ENCODE measurements around the gene YARS2.
"Not testable (repeated sequence)": the region's sequence is repeated elsewhere in the genome, so short reads cannot be mapped to it uniquely, and the experiment has no call there.

Gene YARS2

GRCh38 chr12:32726286-32726685, 29.4 kb downstream of the YARS2 start:
- CTCF ChIA-PET = no interaction called here
- DNase-seq (ENCODE audit: extremely low spot score) = no peak
- no peak for TF ChIP-seq FOXM1 (IDR thresholded peaks at IDR 0.05; ENCODE audit: borderline replicate concordance)
- POLR2A ChIA-PET = no interaction called here

DNA sequence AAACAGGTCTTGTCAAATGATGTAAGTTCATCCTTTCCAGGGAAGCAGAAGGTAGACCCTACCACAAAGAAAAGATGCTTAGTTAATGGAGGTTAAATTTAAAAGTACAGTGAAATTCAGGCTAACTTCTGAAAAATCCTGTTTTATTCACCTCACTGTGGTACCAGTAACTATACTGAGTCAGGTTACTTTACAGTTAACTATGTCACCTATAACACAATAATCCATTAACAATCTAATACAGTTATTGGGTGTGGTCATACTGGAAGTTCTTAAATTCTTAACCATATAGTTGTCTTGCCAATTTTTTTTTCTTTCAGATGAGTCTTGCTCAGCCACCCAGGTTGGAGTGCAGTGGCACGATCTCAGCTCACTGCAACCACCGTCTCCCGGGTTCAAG, 30.4 kb downstream of the YARS2 start:
- DNase-seq (ENCODE audit: extremely low spot score); CTCF ChIA-PET; POLR2A ChIA-PET: not testable (repeated sequence)

DNA sequence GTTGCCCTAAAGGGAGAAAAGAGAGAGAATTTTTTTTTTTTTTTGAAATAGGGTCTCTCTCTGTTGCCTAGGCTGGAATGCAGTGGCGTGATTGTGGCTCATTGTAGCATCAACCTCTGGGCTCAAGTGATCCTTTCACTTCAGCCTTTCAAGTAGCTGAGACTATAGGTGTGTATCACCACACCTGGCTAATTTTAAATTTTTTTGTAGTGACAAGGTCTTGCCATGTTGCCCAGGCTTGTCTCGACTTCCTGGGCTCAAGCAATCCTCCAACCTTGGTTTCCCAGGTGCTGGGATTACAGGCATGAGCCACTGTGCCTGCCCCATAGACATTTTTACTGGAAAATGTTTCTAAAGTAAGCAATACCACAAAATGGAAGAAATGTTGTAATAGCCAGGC, 36.8 kb downstream of the YARS2 start:
- DNase-seq (ENCODE audit: extremely low spot score) = no peak
- TF ChIP-seq CTBP1 (IDR thresholded peaks at IDR 0.05; ENCODE audit: borderline replicate concordance) = no peak
- CTCF ChIA-PET = no interaction called here
- POLR2A ChIA-PET = no interaction called here

DNA sequence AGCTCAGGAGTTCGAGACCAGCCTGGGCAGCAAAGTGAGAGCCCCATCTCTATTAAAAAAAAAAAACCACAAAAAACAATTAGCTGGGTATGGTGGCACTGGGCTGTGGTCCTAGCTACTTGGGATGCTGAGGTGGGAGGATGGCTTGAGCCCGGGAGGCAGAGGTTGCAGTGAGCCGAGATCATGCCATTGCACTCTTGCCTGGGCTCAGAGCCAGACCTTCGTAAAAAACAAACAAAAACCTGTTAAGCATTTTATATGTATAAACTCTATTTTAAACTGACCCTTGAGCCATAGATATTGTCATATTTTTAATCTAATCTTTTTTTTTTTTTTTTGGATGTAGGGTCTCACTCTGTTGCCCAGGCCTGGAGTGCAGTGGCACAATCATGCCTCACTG, 40.9 kb downstream of the YARS2 start:
- TF ChIP-seq HDGF (IDR thresholded peaks at IDR 0.05; ENCODE audit: borderline replicate concordance) (no peak), CTBP1 (IDR thresholded peaks at IDR 0.05; ENCODE audit: borderline replicate concordance) (no peak), FOXA1 (IDR thresholded peaks at IDR 0.05) (no peak), ELF4 (IDR thresholded peaks at IDR 0.05) (no peak), ZNF384 (IDR thresholded peaks at IDR 0.05) (no peak), TARDBP (IDR thresholded peaks at IDR 0.05) (no peak), BHLHE40 (IDR thresholded peaks at IDR 0.05; ENCODE audit: borderline replicate concordance) (no peak), NFRKB (IDR thresholded peaks at IDR 0.05) (no peak), SUZ12 (IDR thresholded peaks at IDR 0.05) (no peak)
- TF ChIP-seq, protein P1, sequence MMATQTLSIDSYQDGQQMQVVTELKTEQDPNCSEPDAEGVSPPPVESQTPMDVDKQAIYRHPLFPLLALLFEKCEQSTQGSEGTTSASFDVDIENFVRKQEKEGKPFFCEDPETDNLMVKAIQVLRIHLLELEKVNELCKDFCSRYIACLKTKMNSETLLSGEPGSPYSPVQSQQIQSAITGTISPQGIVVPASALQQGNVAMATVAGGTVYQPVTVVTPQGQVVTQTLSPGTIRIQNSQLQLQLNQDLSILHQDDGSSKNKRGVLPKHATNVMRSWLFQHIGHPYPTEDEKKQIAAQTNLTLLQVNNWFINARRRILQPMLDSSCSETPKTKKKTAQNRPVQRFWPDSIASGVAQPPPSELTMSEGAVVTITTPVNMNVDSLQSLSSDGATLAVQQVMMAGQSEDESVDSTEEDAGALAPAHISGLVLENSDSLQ (IDR thresholded peaks at IDR 0.05) = no peak
- CTCF ChIA-PET = interaction anchor here (0.6 kb wide), 1 partner anchor 297 kb away, joined by 4 read pairs; no protein-coding TSS in a partner anchor
- no peak for DNase-seq (ENCODE audit: extremely low spot score)
- POLR2A ChIA-PET = no interaction called here

GRCh38 chr12:32708926-32709325, 46.8 kb downstream of the YARS2 start:
- TF ChIP-seq, protein P1 (IDR thresholded peaks at IDR 0.05) = no peak
- TF ChIP-seq BHLHE40 (IDR thresholded peaks at IDR 0.05; ENCODE audit: borderline replicate concordance) = no peak
- no peak for TF ChIP-seq L3MBTL2 (conservative IDR thresholded peaks at IDR 0.05)
- no peak for TF ChIP-seq ELF4 (IDR thresholded peaks at IDR 0.05)
- TF ChIP-seq HDGF (IDR thresholded peaks at IDR 0.05; ENCODE audit: borderline replicate concordance) = no peak
- no peak for TF ChIP-seq SUZ12 (IDR thresholded peaks at IDR 0.05)
- no peak for TF ChIP-seq SP1 (IDR thresholded peaks at IDR 0.05)
- no peak for TF ChIP-seq FOXK2 (IDR thresholded peaks at IDR 0.05)
- TF ChIP-seq NFRKB (IDR thresholded peaks at IDR 0.05) = no peak
- no peak for TF ChIP-seq CTBP1 (IDR thresholded peaks at IDR 0.05; ENCODE audit: borderline replicate concordance)
- no peak for TF ChIP-seq LEF1 (IDR thresholded peaks at IDR 0.05; ENCODE audit: borderline replicate concordance)
- TF ChIP-seq FOXM1 (IDR thresholded peaks at IDR 0.05; ENCODE audit: borderline replicate concordance) = no peak
- no peak for TF ChIP-seq ARNT (IDR thresholded peaks at IDR 0.05)
- TF ChIP-seq ZNF384 (IDR thresholded peaks at IDR 0.05) = no peak
- no peak for TF ChIP-seq TARDBP (IDR thresholded peaks at IDR 0.05)
- TF ChIP-seq FOXA1 (IDR thresholded peaks at IDR 0.05) = no peak
- ChIA-PET POLR2A (interaction anchor here (0.9 kb wide), 1 partner anchor 47 kb away, joined by 3 read pairs; the partner anchor contains the start of gene YARS2), CTCF (interaction anchor here (0.5 kb wide), 1 partner anchor 197 kb away, joined by 3 read pairs; no protein-coding TSS in a partner anchor)
- no peak for DNase-seq (ENCODE audit: extremely low spot score)

DNA sequence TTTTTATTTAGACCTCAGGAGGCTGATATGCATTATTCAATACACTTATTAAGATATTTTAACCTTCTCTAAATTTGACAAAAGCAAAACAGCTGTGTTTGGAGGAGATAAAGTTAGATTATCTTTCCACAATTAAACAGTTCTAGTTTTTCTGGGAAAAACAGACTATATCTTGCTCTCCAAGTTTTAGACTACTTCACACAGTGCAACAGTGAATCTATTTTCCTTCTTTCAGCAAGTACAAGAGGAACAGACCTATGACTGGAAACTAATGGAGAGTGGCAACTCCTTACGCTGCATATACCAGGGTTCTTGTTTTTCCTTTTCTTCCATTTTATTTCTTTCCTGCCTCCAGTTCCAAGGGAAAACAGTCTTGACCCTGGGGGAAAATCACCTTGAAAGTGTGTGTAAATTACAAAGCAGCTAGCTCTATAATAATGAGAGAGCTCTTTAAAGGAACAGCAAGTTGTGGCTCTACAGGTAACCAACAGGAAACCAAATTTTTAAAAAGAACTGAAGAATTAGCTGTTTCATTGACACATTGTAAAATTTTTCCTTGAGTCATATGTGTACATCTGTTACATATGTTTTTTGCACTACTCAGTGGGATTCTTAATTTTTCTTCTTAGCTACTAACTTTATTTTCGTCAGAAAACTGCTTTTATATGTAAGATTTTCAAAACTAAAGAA, 49.2 kb downstream of the YARS2 start:
- DNase-seq (ENCODE audit: extremely low spot score) = no peak
- no peak for TF ChIP-seq ELF4 (IDR thresholded peaks at IDR 0.05)
- no peak for TF ChIP-seq FOXA1 (IDR thresholded peaks at IDR 0.05)
- no peak for TF ChIP-seq FOXM1 (IDR thresholded peaks at IDR 0.05; ENCODE audit: borderline replicate concordance)
- TF ChIP-seq ARNT (IDR thresholded peaks at IDR 0.05) = no peak
- no peak for TF ChIP-seq SUZ12 (IDR thresholded peaks at IDR 0.05)
- no peak for TF ChIP-seq LEF1 (IDR thresholded peaks at IDR 0.05; ENCODE audit: borderline replicate concordance)
- TF ChIP-seq BHLHE40 (IDR thresholded peaks at IDR 0.05; ENCODE audit: borderline replicate concordance) = no peak
- no peak for TF ChIP-seq SP1 (IDR thresholded peaks at IDR 0.05)
- CTCF ChIA-PET = interaction anchor here (1.2 kb wide), 1 partner anchor 34 kb away, joined by 4 read pairs; no protein-coding TSS in a partner anchor
- POLR2A ChIA-PET = no interaction called here

DNA sequence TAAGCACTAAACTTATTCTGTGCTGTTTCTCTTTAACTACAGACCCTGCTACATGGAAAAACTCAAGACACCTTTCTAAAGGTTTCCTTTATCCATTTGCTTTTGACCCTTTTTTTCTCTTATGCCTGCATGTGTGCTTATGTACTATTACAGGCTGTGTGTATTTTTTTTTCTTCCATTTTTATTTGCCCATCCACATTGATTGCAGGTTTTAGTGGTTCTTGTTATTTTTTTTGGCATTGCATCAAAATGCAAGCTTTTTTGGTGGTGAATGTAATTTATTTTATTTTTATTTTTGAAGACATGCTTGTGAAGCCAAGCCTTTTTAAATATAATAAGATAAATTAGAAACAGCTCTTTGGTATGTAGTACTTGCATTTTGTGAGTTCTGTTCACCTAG, 49.9 kb downstream of the YARS2 start:
- CTCF ChIA-PET = interaction anchor here (1.2 kb wide), 1 partner anchor 34 kb away, joined by 4 read pairs; no protein-coding TSS in a partner anchor
- TF ChIP-seq ELF4 (IDR thresholded peaks at IDR 0.05) (no peak), CTBP1 (IDR thresholded peaks at IDR 0.05; ENCODE audit: borderline replicate concordance) (no peak), HDGF (IDR thresholded peaks at IDR 0.05; ENCODE audit: borderline replicate concordance) (no peak), FOXK2 (IDR thresholded peaks at IDR 0.05) (no peak), L3MBTL2 (conservative IDR thresholded peaks at IDR 0.05) (no peak), ARNT (IDR thresholded peaks at IDR 0.05) (no peak), NFRKB (IDR thresholded peaks at IDR 0.05) (no peak), FOXA1 (IDR thresholded peaks at IDR 0.05) (no peak), BHLHE40 (IDR thresholded peaks at IDR 0.05; ENCODE audit: borderline replicate concordance) (no peak), TARDBP (IDR thresholded peaks at IDR 0.05) (no peak), SP1 (IDR thresholded peaks at IDR 0.05) (no peak)
- TF ChIP-seq, protein P1 (IDR thresholded peaks at IDR 0.05) = no peak
- DNase-seq (ENCODE audit: extremely low spot score) = no peak
- POLR2A ChIA-PET = no interaction called here

Measured in HEK293T (cell line).